SK-N-SH treated with all-trans-retinoic acid at 6 μM for 48 hours (cell line): ENCODE data around the gene AMZ1.

Experiments used
- ESRRG ChIP-seq: fragments of 250-450 bp; sonication (Bioruptor Pico); IDR thresholded peaks from 2 replicates; pipeline ENCODE4 v1.6.1; 2021; ENCODE audit warnings: mild to moderate bottlenecking
- ZC3H10 ChIP-seq: fragments of 250-450 bp; sonication (Bioruptor Pico); IDR thresholded peaks from 2 replicates; pipeline ENCODE4 v1.5.1; 2021; ENCODE audit warnings: mild to moderate bottlenecking, moderate library complexity
- ZFP3 ChIP-seq: fragments of 250-450 bp; sonication (Bioruptor Pico); IDR thresholded peaks from 2 replicates; pipeline ENCODE4 v1.5.0; 2020; ENCODE audit warnings: mild to moderate bottlenecking, moderate library complexity

GRCh38 chr7:2764621-2765020, 76.6 kb downstream of the AMZ1 start:
- TF ChIP-seq ESRRG (CRISPR knock-in tag) (no peak), ZFP3 (no peak), ZC3H10 (no peak)
